Stimulated activated CD8-positive, alpha-beta memory T cell treated with anti-CD3 and anti-CD28 coated beads, Interleukin-4, amount 100 ng/mL, for 48 hours (primary cell): ENCODE results near the gene OR2W1.

Experiments used
- DNase-seq: peaks from one replicate; pipeline ENCODE4 v3.0.0-alpha.2; 2020

The OR2W1 gene

GRCh38 chr6:28995093-28995650 lies 49.8 kb downstream of the OR2W1 start:
- no peak for DNase-seq
